Endothelial cell of umbilical vein (primary cell): Measurements from ENCODE around the gene POLR1C. TPM values are rescaled to one million over a fixed set of nuclear protein-coding genes. Genes with fewer than 3 reads are reported as not detected.

Source experiments
- BruUV-seq: library from RNA; stranded (reverse); fragments of 400-500 nt; replicated peaks from 2 replicates; lab custom pipeline; 2021; lab: Mats Ljungman, UMichigan
- CTCF ChIA-PET: fragments of 300-600, 350-600 bp; sonication (Branson Sonifier 250); formaldehyde crosslinking; loops from one replicate; lab custom pipeline; 2021; ENCODE audit warnings: antibody characterized with exemption, inconsistent platforms; lab: Charles Lee
- POLR2A ChIA-PET: fragments of 300-600, 350-600 bp; sonication (Branson Sonifier 250); formaldehyde crosslinking; loops from one replicate; lab custom pipeline; 2021; ENCODE audit warnings: antibody characterized with exemption, inconsistent platforms; lab: Charles Lee
- DNase-seq: peaks from one replicate; pipeline ENCODE4 v3.0.0-alpha.2; 2011; ENCODE audit warnings: low read depth, low spot score
- FAIRE-seq: peaks from 2 replicates; lab custom pipeline; 2011; peaks lifted over from hg19 to GRCh38; lab: Jason Lieb, UNC
- H2AFZ ChIP-seq: 2 replicates; pipeline ENCODE4 v1.6.0; 2012; ENCODE audit warnings: low read depth, low read length, control low read depth, inconsistent platforms
- H3K27ac ChIP-seq: 2 replicates; pipeline ENCODE4 v1.5.1; 2011; ENCODE audit warnings: low read depth, mild to moderate bottlenecking, control low read depth, low read length, moderate library complexity; ENCODE audit not compliant: insufficient read depth
- H3K27me3 ChIP-seq, 2 experiments: 2 replicates each; pipeline versions ENCODE4 v1.6.0 to v1.6.1; 2011; ENCODE audit warnings: low read length in 2 of 2, mixed read lengths in 1 of 2; ENCODE audit not compliant: control insufficient read depth in 2 of 2, insufficient read depth in 2 of 2
- H3K36me3 ChIP-seq, 2 experiments: 2 replicates in 1 of 2; 3 replicates in 1 of 2; pipeline ENCODE4 v1.5.1; 2011; ENCODE audit warnings: low read length in 2 of 2, mild to moderate bottlenecking in 1 of 2, moderate library complexity in 1 of 2; ENCODE audit not compliant: control insufficient read depth in 2 of 2, insufficient read depth in 2 of 2; ENCODE audit errors: extremely low read depth in 1 of 2
- H3K4me1 ChIP-seq: 3 replicates; pipeline ENCODE4 v1.5.1; 2011; ENCODE audit warnings: mild to moderate bottlenecking, low read length; ENCODE audit not compliant: control insufficient read depth, insufficient read depth; ENCODE audit errors: extremely low read depth
- H3K4me2 ChIP-seq: 2 replicates; pipeline ENCODE4 v1.6.1; 2011; ENCODE audit warnings: low read length, control low read depth, mixed read lengths; ENCODE audit not compliant: insufficient read depth
- H3K4me3 ChIP-seq, 3 experiments: fragments of 200-600 bp in 1 of 3; sonication (generic), shearing (Covaris generic) in 1 of 3; replicated peaks in 1 of 3; 2 replicates each; pipeline ENCODE4 v1.5.1; 2011 to 2016; ENCODE audit warnings: control low read depth in 3 of 3, low read length in 3 of 3, mild to moderate bottlenecking in 2 of 3, inconsistent platforms in 1 of 3, low read depth in 1 of 3, moderate library complexity in 1 of 3; ENCODE audit not compliant: insufficient read depth in 1 of 3
- H3K79me2 ChIP-seq: 2 replicates; pipeline ENCODE4 v1.6.0; 2012; ENCODE audit warnings: low read length, inconsistent platforms; ENCODE audit not compliant: control insufficient read depth, insufficient read depth
- H3K9ac ChIP-seq: replicated peaks from 2 replicates; pipeline ENCODE3; 2011; ENCODE audit warnings: low read length, control low read depth; ENCODE audit not compliant: insufficient read depth; ENCODE audit errors: extremely low read depth
- H3K9me1 ChIP-seq: replicated peaks from 3 replicates; pipeline ENCODE4 v1.6.0; 2011; ENCODE audit warnings: mild to moderate bottlenecking, low read length; ENCODE audit not compliant: control insufficient read depth, insufficient read depth; ENCODE audit errors: extremely low read depth
- H3K9me3 ChIP-seq: replicated peaks from 2 replicates; pipeline ENCODE4 v1.5.1; 2012; ENCODE audit warnings: low read length, inconsistent platforms; ENCODE audit not compliant: control insufficient read depth, insufficient read depth
- H4K20me1 ChIP-seq: replicated peaks from 2 replicates; pipeline ENCODE3; 2011; ENCODE audit warnings: mild to moderate bottlenecking, low read length; ENCODE audit not compliant: control insufficient read depth, insufficient read depth; ENCODE audit errors: extremely low read depth
- EZH2 ChIP-seq: IDR thresholded peaks from 2 replicates; pipeline ENCODE4 v1.6.1; 2012; ENCODE audit warnings: borderline replicate concordance, low read depth, mild to moderate bottlenecking, moderate library complexity, low read length, inconsistent platforms; ENCODE audit not compliant: severe bottlenecking
- FOS ChIP-seq: IDR thresholded peaks from 2 replicates; pipeline ENCODE4 v1.6.1; 2011; ENCODE audit warnings: mild to moderate bottlenecking, low read length, moderate library complexity, borderline replicate concordance; ENCODE audit not compliant: insufficient read depth
- GATA2 ChIP-seq: IDR thresholded peaks from 2 replicates; pipeline ENCODE4 v1.7.0; 2011; ENCODE audit warnings: low read depth, mild to moderate bottlenecking, moderate library complexity, mixed read lengths, low read length; ENCODE audit not compliant: insufficient read length, insufficient read depth
- JUN ChIP-seq: IDR thresholded peaks from 2 replicates; pipeline ENCODE4 v1.6.1; 2011; ENCODE audit warnings: borderline replicate concordance, low read depth; ENCODE audit not compliant: insufficient read length, insufficient read depth
- MYC ChIP-seq: IDR thresholded peaks from one replicate; pipeline ENCODE4 v1.6.1; 2011; ENCODE audit warnings: mild to moderate bottlenecking, low read depth, low read length
- POLR2A ChIP-seq: IDR thresholded peaks from 2 replicates; pipeline ENCODE4 v1.6.1; 2012; ENCODE audit warnings: low read depth, mild to moderate bottlenecking, control low read depth, low read length
- POLR2AphosphoS5 ChIP-seq: IDR thresholded peaks from 2 replicates; pipeline ENCODE4 v1.6.1; 2012; ENCODE audit warnings: low read depth, mild to moderate bottlenecking, control low read depth, low read length, moderate library complexity; ENCODE audit not compliant: insufficient read depth
- dilution Hi-C: fragments of 300-500 bp; cut with MboI; formaldehyde crosslinking; loops from one replicate; pipeline ENCODE4 v1.15.0; 2019; ENCODE audit warnings: low sequenced_read_pairs; ENCODE audit not compliant: extremely low pct_ligation_motif_present
- intact Hi-C: fragments of 100-400 bp; cut with micrococcal nuclease; formaldehyde crosslinking; loops from one replicate; pipeline ENCODE4 v1.10.0; 2022
- polyA plus RNA-seq, 4 experiments: library from polyadenylated mRNA; depleted of rRNA in 3 of 4; stranded (reverse) in 3 of 4; unstranded in 1 of 4; fragments of >200 nt; gene quantifications; 2 replicates each; pipeline versions ENCODE4 v1.2.1 to v1.2.3, GENCODE V29; 2011 to 2012; ENCODE audit warnings: missing spikeins in 1 of 4
- total RNA-seq: library from RNA; stranded (reverse); gene quantifications from 2 replicates; pipeline ENCODE4 v1.2.3, GENCODE V29; 2021
- TF ChIP-seq, protein P1 (sequence below): IDR thresholded peaks from 2 replicates; pipeline ENCODE4 v1.6.1; 2011; ENCODE audit not compliant: insufficient read depth, insufficient read length
- TF ChIP-seq, protein P2 (sequence below), 2 donors: IDR thresholded peaks; 1 replicate in 1 of 2; 2 replicates in 1 of 2; pipeline ENCODE4 v1.5.1; 2011; ENCODE audit warnings: low read length in 2 of 2, mild to moderate bottlenecking in 2 of 2, moderate library complexity in 2 of 2, control low read depth in 1 of 2, inconsistent platforms in 1 of 2, low read depth in 1 of 2; ENCODE audit not compliant: insufficient read depth in 1 of 2; ENCODE audit errors: extremely low read depth in 1 of 2

POLR1C gene
- total and polyA plus RNA-seq, 2 donors (not counting 3 experiments of a cell fraction or from before 2014, with no cell fraction given) = 39.8 to 46.0 TPM

DNA sequence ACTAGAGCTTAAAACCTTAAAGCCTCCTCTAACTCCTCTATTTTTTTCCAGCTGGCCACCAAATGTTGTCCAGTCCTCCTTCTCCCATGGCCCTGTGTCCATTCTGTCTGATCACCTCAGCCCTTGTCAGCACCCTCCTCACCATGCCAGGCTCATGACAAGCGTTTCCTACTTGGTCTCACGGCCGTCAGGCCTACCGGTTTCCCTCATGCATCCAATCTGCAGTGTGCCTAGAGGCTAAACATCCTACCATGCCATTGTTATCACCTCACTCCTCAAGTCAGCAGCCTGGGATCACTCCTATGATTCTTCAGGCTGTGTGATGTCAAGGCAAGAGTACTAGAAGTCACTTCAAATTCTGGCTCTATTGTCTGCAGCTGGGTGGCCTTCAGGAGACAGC lies 49.1 kb upstream of the POLR1C start:
- POLR2A ChIA-PET = no interaction called here
- H2AFZ ChIP-seq = no peak overlapping the region
- TF ChIP-seq, protein P1, sequence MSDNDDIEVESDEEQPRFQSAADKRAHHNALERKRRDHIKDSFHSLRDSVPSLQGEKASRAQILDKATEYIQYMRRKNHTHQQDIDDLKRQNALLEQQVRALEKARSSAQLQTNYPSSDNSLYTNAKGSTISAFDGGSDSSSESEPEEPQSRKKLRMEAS = no peak
- H3K9me1 ChIP-seq = no peaks in the 10 kb centered on the region
- dilution Hi-C loops = no loop called here
- H3K9me3 ChIP-seq = no peaks in the 10 kb centered on the region
- H3K27me3 ChIP-seq = peaks cover 12 to 16% of the 10 kb centered on the region in 2 experiments
- H4K20me1 ChIP-seq = no peaks in the 10 kb centered on the region
- no peak overlapping the region for H3K27ac ChIP-seq
- FAIRE-seq = no peak
- no peak for DNase-seq
- no peaks in the 10 kb centered on the region for H3K4me1 ChIP-seq
- H3K4me3 ChIP-seq = no peak overlapping the region
- no peak overlapping the region for H3K9ac ChIP-seq
- no TSS peak for BruUV-seq
- CTCF ChIA-PET = interaction anchor here (1.3 kb wide), 1 partner anchor 10 kb away, joined by 3 read pairs; the partner anchor contains the start of gene TJAP1
- intact Hi-C loops = no loop called here
- H3K79me2 ChIP-seq = no peaks in the 10 kb centered on the region
- H3K36me3 ChIP-seq = no peaks in the 10 kb centered on the region
- H3K4me2 ChIP-seq = no peak overlapping the region

DNA sequence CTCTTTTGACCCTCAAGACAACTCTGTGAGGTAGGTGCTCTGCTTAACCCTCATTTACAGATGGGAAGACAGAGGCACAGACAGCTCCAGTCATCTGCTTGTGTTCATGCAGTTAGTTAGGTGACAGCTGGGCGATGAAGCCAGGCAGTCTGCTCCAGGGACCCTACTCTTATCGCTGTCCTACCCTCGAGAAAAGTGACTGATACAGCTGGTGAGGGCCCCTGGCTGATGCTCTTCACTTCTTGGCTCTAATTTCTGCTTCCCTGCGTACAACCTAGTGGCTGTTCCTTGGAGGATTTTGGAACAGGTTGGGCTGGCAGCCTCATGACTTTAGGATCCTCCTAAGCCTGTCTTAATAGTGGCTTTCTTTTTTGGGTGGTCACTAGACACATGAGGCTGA lies 48.6 kb upstream of the POLR1C start:
- Histone ChIP-seq H3K27ac (no peak overlapping the region), H3K27me3 (peaks cover 9 to 12% of the 10 kb centered on the region in 2 experiments), H2AFZ (no peak overlapping the region), H3K9me1 (no peaks in the 10 kb centered on the region), H3K4me3 (no peak overlapping the region), H3K36me3 (no peaks in the 10 kb centered on the region), H3K9ac (no peak overlapping the region), H3K4me1 (no peaks in the 10 kb centered on the region), H4K20me1 (no peaks in the 10 kb centered on the region), H3K4me2 (no peak overlapping the region), H3K79me2 (no peaks in the 10 kb centered on the region), H3K9me3 (no peaks in the 10 kb centered on the region)
- intact Hi-C loops (no loop called here), dilution Hi-C loops (no loop called here)
- TF ChIP-seq, protein P1 = no peak
- no peak for TF ChIP-seq EZH2
- TF ChIP-seq MYC = no peak
- TF ChIP-seq FOS = no peak
- TF ChIP-seq POLR2AphosphoS5 = no peak
- TF ChIP-seq, protein P2, sequence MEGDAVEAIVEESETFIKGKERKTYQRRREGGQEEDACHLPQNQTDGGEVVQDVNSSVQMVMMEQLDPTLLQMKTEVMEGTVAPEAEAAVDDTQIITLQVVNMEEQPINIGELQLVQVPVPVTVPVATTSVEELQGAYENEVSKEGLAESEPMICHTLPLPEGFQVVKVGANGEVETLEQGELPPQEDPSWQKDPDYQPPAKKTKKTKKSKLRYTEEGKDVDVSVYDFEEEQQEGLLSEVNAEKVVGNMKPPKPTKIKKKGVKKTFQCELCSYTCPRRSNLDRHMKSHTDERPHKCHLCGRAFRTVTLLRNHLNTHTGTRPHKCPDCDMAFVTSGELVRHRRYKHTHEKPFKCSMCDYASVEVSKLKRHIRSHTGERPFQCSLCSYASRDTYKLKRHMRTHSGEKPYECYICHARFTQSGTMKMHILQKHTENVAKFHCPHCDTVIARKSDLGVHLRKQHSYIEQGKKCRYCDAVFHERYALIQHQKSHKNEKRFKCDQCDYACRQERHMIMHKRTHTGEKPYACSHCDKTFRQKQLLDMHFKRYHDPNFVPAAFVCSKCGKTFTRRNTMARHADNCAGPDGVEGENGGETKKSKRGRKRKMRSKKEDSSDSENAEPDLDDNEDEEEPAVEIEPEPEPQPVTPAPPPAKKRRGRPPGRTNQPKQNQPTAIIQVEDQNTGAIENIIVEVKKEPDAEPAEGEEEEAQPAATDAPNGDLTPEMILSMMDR (IDR thresholded peaks at IDR 0.05; ENCODE audit: extremely low read depth in 1 of 2, insufficient read depth in 1 of 2, low read depth in 1 of 2, low read length in 2 of 2) = no peak
- TF ChIP-seq POLR2A = no peak
- TF ChIP-seq JUN = no peak
- TF ChIP-seq GATA2 = no peak
- no peak for FAIRE-seq
- no peak for DNase-seq
- CTCF ChIA-PET = interaction anchor here (1.3 kb wide), 1 partner anchor 9 kb away, joined by 3 read pairs; the partner anchor contains the start of gene TJAP1
- BruUV-seq = no TSS peak
- POLR2A ChIA-PET = no interaction called here
